PFSK-1 (cell line): ENCODE data around the gene SLAMF9.

Experiments used
- POLR2AphosphoS5 ChIP-seq: IDR thresholded peaks from 2 replicates; pipeline ENCODE4 v1.6.1; 2012; ENCODE audit warnings: low read depth, mild to moderate bottlenecking, control low read depth, low read length, moderate library complexity
- TAF1 ChIP-seq: IDR thresholded peaks from 2 replicates; pipeline ENCODE4 v1.6.1; 2012; ENCODE audit warnings: low read length, control low read depth, borderline replicate concordance; ENCODE audit not compliant: insufficient read depth

DNA sequence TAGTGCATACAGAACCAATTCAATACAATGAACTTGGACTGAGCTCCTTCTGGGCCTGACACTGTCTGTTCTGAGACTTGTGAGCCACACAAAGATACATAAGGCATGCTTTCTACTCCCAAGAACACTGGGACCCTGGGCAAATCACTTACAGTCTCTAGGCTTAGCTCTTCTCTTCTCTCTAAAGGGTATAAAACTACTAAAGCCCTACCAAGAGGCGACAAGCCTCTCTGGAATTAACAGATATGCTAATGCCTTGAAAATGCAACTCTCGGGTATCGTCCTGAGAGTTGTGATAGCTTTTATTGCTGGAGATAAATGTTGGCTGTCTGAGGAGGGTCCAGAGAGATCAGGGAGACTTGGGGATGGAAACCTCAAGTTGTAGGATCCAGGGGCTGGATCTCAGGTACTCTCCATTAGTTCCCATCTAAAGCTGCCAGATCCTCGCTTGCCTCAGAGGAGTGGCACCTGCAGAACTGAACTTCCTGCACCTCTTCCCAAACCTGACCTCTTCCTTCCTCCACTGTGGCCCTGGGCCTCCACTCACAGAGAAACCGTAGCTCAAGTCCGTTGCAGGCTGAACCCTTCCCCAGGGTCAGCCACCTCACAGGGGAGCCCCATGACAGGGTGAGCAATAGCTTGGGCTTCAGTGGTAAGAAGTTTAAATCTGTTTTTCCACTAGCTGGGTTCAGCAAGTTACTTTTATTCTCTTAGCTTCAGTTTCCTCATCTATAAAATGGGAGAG lies 42.5 kb downstream of the SLAMF9 start:
- TF ChIP-seq POLR2AphosphoS5 = no peak
- TF ChIP-seq TAF1 = no peak
